Activated CD8-positive, alpha-beta memory T cell treated with anti-CD3 and anti-CD28 coated beads, Interleukin-2, amount 50 U/mL, for 4 hours (primary cell): ENCODE results near the gene OR52N5.

Experiments
- DNase-seq: peaks from one replicate; pipeline ENCODE4 v3.0.0-alpha.2; 2020

The OR52N5 gene

DNA sequence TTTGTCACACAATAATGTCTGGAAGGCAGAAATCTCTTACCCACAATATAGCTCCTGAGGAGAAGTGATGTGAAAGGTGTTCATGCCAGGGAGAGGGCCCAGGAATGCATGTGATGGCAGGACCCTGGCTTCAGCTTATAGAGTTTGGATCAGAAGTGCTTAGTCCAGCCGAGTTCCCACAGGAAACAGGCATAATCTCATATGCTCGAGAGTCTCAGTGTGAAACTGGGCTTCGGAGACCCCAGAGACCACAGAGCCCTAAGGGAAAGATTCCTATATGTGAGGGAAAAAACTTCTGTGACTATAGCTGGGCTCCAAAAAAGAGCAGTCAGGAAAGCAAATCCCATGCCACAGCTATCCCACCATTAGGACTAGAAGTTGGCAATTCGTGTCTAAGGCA lies at the start of gene OR52N5:
Gene OR52N5, minus strand, starts transcription at position 101 of the 400 bp plus-strand sequence. CDS start 4,721 bp downstream, outside the sequence.
- no peak for DNase-seq

DNA sequence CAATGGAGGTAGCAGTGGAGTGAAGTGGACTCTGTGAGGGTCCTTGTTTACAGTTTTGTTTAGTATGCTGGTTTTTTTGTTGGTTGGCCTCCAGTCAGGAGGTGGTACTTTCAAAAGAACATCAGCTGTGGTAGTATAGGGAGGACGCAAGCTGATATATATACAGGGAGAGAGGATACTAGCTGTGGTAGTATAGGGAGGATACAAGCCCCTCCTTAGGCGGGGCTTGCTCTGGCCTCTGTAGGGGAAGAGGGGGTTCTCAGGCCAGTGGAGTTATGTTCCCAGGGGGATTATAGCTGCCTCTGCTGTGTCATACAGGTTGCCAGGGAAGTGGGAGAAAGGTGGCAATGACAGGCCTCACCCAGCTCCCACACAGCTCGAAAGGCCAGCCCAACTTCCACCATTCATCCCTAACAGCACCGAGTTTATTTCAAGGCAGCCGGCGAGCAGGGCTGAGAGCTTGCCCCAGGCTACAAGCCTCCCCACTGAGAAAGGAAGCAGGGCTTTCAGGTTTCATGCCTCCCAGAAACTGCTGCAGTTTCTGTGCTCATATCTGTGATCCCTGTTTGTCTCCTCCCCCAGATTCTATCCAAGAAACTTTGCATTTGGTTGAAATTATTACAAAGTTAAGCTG lies 48.2 kb upstream of the OR52N5 start:
- DNase-seq: no peak

DNA sequence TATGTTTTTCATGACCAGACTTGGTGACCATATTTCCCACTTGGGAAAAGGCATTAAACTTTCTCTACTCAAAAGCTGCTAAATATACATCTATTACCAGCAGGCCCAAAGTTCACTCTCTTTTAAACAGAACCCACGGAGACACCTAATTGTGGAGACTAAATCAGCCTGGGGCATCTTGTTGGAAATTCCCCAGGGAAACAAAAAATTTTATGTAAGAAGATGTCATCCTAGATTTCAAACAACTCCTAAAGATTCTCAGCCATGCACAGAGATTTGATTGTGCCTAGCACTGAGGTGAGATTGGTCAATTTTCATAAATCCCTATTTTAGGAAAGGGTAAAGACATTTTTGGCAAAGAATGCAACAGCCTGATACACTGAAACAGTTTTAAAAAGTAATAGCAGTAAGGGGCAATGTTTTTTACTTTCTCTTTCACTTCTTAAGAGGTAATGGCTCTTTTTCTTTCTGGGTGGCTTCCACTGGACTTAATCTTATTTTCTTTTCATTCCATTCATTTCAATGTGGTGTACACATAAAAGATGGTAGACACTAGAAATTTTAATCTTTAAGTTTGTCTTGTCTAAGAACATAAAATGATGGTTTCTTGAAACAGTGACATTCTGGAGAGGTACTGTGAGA lies 35.2 kb upstream of the OR52N5 start:
- DNase-seq: no peak

DNA sequence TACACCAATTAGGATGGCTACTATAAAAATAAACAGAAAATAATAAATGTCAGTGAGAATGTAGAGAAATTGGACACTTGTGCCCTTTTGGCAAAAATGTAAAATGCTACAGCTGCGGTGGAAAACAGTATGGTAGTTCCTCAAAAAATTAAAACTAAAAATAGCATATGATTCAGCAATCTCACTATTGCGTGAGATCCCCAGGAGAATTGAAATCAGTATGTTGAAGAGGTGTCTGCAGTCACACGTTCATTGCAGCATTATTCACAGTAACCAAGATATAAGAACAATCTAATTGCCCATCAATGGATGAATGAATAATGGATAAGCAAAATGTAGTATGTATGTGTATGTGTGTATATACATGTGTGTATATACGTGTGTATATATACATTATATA lies 32.4 kb upstream of the OR52N5 start:
- DNase-seq: no peak

DNA sequence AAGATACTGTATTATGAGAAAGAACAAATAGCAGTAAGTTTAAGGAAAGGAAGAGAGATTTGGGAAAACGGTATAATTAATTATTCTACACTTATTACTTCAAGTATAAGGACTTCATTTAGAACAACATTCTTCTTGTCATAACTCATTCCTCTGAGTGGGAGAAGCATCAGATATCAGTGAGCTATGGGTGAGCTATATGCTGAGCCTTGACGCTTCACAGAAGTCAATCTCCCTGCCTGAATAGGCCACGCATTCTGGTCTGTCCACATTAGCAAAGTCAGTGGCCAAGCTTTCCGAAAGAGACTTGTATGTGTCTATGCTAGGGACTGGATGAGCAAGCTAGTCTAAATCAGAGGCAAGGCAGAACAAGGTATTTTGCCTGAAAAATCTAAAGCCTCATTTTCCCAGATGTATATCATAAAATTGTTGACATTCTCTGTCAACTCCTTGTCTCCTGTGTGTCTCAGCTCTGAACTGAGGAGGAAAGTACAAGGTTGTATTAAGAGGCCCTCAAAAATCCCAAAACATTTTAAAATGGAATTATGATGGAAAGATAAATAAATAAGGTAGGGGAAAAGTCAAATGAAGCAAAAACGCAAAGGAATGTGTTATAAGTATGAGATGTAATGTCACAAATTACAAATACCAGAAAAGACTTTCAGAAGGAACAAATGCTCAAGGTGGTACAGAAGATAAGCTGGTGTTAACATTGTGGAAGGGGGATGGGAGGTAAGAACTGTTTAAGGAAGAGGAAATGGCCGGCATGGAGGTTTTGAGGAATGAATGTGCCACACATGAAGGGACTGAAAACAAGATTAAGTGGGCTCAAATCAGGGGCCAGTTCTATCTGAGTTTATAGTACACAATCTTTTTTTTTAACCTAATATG lies 27.0 kb upstream of the OR52N5 start:
- DNase-seq: no peak

DNA sequence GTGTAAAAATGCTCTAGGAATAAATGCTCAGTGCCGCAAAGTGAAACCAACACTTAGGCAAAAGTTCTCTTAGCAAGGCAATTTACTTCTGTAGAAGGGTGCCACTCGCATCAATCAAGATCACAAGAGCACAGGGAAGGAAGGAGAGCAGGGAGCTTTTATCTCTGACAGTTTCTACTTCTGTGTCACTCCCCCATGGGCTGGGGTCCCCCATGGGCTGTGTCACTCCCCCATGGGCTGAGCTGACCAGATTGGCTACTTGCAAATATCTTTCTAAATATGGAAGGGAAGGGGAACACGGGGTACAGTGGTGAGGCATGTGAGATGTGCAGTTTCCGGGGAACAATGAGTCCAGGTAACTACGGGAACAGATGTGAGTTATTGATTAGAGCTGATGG lies 26.0 kb upstream of the OR52N5 start:
- no peak for DNase-seq

DNA sequence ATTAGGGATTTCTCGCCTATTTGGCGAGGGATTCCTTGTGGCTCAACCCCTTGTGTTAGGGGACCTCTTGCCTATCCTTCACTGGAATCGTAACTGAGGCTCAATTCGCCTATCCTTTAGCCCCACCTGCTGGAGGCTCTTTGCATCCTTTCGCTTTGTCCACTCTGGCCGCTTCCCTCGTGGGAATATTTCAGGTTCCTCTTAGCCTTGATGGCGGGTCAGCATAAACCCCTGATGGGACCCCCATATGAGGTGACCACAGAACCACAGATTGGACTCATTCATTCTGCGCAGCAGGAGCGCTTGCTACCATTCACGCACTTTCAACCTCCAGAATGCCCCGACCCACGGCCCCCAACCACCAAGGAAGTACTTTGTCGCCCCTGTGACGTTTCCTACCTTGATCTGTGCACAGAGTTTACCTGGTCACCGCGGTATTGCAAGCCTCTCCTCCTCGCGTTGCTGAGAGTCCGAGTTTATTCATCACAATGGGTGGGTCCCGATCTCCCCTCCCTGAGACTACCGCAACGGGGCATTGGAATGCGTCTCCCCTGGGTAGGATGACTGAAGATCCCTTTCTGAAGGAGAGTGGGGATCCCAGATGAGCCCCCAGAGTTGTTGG lies 25.5 kb upstream of the OR52N5 start, which contains the start of gene OR52N2:
Gene OR52N2, plus strand, starts transcription at position 425 of the 622 bp plus-strand sequence. CDS start 11,412 bp downstream, outside the sequence.
- peak; percentile 66 for DNase-seq

DNA sequence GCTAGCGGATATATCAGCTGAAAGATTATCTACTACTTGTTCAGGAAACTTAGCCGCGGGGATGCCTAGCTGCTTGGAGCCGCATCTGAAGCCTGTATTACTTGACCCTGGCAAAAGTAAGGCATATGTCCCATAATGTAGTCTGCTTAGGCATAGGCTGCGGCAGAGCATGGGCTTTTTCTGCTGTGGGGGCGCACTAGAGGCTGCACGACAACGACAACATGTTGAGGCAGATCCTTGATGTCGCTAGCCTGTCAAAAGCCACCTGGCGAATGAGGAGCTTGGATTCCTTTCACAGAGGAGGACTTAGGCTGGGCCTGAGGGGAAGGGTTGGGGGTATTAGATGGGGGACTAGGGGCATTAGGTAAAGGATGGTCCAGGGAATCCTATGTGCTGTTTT lies 24.4 kb upstream of the OR52N5 start:
- no peak for DNase-seq

DNA sequence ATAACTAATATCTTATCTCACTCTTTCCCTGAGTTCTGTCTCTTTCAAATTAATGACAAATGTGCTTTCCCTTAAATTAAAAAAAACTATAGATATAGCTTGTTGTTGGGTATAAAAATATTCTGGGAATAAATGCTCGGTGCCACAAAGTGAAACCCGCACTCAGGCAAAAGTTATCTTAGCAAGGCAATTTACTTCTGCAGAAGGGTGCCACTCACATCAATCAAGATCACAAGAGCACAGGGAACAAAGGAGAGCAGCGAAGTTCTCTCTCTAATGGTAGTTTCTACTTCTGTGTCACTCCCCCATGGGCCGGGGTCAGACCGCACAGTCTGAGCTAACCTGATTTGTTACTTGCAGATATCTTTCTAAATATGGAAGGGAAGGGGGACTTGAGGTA lies 20.8 kb upstream of the OR52N5 start:
- DNase-seq: no peak

DNA sequence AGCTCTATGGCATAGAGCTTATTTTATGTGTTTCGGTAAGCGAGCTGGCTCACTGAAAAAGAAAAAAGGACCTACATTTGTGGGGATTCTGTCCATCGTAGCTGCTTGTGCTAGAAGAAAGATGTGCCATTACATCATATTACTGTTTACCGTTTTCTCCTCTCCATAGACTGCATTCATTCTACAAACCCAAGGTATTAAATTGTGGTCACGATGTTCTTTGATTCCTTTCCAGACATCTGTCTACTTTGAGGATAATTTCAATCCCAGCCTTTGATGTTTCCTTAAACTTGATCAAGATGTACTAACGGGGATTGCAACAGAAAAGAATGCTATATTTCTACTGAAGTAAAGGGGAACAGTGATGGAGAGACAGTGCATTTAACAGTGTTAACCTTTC lies 13.4 kb upstream of the OR52N5 start:
- DNase-seq: no peak

DNA sequence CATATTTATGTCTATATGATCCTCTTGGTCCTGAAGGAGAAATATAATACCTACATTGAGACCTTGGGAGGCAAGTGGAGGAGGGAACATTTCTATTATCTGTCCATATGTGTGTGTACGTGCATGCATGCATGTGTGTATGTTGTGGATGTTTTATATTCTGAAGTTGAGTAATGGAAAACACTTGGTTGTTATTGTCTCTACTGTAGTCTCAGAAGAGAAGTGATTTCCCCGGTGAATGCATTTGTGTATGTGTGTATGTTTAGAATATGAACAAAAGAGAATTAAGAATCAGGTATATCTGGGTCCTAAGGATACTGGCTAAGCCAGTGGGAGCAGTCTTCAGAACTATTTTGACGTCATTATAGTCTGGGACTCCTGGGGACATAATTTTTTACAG lies 8.0 kb upstream of the OR52N5 start, which contains the start of gene OR52N1:
Gene OR52N1, minus strand, starts transcription at position 101 of the 400 bp plus-strand sequence. CDS start 2,449 bp downstream, outside the sequence.
- no peak for DNase-seq

DNA sequence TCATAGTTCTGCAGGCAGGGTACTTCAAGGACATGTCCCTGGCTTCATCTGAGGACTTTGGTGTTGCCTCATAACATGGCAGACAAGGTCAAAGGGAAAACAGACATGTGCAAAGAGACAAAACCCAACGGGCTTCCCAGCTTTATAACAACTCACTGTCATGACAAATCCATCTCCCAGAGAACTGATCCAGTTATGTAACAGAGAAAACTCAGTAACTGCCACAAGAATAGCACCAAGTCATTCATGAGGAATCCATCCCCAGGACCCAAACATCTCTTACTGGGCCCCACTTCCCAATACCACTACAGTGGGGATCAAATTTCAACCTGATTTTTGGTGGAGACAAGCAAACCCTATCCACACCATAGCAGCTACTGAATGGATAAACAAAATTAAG lies 16.1 kb downstream of the OR52N5 start:
- DNase-seq: no peak

DNA sequence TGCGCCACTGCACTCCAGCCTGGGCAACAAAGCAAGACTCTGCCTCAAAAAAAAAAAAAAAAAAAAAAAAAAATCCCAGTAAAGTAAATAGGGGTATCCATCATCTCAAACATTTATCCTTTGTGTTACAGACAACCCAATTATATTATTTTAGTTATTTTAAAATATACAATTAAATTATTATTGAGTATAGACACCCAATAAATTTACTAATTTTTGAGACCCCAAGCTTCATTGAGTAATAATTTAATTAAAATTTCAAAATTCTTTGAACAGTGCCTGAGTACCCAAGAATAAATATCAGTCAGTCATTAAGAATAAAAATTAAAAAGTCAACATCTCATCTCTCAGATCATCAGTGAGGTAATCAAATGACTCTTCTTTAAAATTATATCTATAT lies 29.2 kb downstream of the OR52N5 start, which contains the start of gene OR52N4:
Gene OR52N4, plus strand, starts transcription at position 301 of the 400 bp plus-strand sequence. CDS start 498 bp downstream, outside the sequence.
- DNase-seq: no peak

DNA sequence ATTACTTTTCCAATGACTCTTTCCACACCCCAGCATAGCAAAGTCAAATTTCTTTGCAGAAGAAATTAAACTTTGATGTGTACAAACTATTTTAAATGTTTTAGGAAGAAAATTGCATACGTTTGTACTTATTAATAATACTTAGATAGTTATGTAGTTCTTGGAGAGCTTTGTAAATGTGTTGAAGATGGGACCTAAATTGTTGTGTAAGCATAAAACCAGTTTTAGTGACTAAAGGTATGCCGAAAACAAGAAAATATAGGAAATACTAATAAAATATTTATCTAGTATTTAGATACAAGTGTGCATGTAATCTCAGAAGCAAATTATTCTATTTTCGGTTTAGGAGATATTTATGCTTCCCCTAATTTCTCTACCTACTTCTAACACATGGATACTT lies 33.3 kb downstream of the OR52N5 start:
- DNase-seq: no peak

DNA sequence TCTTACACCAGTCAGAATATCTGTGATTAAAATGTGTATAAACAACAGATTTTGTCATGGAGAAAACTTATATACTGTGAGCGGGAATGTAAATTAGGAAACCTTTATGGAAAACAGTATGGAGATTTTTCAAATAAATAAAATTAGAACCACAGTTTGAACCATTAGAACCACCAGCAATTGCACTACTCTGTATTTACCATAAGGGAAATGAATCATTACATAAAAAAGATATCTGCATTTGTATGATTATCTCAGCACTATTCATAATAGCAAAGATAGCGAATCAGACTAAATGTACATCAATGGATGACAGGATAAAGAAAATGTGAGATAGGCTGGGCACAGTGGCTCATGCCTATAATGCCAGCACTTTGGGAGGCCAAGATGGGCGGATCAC lies 36.5 kb downstream of the OR52N5 start:
- DNase-seq: no peak

DNA sequence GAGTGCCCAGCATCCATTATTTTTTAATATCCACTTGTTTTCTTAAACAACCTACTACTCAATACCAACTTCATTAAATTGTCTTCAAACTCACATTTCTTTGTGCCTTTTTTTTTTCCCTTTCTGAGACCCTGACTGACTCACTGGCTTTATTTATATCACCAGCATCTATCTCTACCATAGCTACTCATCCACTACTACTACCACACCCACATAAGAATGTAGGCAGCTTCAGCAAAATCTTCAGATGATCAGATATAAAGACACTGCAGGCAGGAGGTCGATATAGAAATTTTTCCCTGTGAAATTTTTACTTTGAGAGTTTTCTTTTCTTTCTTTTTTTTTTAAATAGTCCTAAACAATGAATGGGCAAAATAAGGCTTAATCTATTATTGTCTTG lies 44.7 kb downstream of the OR52N5 start:
- no peak for DNase-seq

DNA sequence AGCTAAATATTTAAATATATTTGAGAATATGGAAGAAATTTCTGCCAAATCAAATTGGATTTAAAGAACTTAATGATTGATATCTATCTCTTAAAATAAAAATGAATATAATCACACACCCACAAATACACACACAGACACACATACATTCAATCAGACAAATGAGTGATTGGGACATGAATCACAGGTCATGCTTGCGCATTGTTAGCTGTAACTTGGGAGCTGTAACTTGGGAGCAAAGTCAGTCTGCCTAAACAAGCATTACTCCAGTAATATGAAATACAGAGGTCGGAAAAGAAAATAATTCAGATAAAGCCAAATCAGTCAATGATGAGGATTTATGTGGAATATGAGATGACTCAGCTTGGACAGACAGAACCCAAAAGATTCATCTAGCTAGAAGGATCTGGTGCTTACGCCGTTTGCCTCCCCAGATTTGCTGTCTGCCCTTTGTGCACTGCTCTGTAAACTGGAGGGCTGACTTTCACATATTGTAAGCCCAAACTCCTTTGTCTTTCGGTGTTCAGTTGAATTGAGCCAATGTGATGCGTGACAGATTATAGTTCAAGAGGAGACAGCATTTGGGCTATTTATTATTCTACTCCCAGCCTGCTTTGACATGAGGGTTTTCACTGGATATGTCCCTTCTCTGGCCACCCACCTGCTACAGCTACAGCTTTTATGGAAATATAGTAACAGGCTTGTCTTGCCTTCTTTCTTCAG lies 45.3 kb downstream of the OR52N5 start:
- DNase-seq: no peak

DNA sequence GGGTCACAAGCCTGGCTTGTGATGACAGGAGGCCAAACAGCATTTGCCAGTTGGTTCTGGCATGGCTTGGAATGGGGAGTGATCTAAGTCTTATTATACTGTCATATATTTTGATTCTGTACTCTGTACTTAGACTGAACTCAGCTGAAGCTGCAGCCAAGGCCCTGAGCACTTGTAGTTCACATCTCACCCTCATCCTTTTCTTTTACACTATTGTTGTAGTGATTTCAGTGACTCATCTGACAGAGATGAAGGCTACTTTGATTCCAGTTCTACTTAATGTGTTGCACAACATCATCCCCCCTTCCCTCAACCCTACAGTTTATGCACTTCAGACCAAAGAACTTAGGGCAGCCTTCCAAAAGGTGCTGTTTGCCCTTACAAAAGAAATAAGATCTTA lies 46.1 kb downstream of the OR52N5 start:
- DNase-seq: no peak

DNA sequence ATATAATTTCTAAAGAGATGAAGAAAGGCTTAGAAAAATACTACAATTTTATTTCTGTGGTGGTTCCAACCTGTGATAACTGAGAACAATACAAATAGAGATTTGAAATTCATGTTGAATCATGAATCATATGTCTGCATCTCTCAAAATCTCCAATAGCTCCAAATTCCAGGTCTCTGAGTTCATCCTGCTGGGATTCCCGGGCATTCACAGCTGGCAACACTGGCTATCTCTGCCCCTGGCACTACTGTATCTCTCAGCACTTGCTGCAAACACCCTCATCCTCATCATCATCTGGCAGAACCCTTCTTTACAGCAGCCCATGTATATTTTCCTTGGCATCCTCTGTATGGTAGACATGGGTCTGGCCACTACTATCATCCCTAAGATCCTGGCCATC lies 46.8 kb downstream of the OR52N5 start, which contains the start of gene OR56B1:
Gene OR56B1, plus strand, starts transcription at position 53 of the 400 bp plus-strand sequence. Its CDS starts 69 bp downstream, at position 122.
- no peak for DNase-seq

DNA sequence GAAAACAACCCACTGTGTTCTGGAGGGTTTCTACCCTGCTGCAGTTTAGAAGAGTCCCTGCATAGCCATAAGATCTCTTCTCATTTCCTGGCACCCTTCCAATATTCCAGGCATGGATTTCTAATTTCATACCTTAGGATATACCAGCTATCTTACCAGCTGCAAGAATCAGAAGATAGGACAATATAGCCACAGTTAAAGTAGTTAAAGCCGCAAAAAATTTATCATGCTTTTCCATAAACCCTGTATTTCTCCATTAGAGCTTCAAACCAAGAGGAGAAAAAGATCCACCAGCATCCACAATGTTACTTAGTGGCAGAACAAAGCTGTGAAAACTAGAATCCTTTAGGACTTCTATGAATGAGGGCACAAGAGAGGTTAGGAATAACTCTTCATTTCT lies 55.5 kb downstream of the OR52N5 start:
- no peak for DNase-seq

DNA sequence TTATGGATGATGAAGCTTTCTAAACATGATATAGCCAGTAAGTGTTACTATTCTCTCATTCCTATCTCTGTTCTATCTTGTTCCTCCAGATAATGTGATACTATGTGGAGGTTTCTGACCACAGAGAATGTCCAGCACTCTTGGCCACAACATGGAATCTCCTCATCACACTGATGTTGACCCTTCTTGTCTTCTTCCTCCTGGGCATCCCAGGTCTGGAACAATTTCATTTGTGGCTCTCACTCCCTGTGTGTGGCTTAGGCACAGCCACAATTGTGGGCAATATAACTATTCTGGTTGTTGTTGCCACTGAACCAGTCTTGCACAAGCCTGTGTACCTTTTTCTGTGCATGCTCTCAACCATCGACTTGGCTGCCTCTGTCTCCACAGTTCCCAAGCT lies 56.8 kb downstream of the OR52N5 start:
- DNase-seq: no peak
